Amygdala (tissue), 56 donors: ENCODE data around the gene PLEKHG4B.
"Not testable (repeated sequence)": the region's sequence is repeated elsewhere in the genome, so short reads cannot be mapped to it uniquely, and the experiment has no call there.

ENCODE experiments used
- DNase-seq, 56 donors: peaks; one replicate each; lab custom pipeline; 2025; lab: John Stamatoyannopoulos, UW

PLEKHG4B gene

GRCh38 chr5:93221-93980, 1.4 kb downstream of the PLEKHG4B start:
- DNase-seq = no peak

- DNase-seq = no peak
Measured at GRCh38 chr5:94113-94892, 2.3 kb downstream of the PLEKHG4B start.

GRCh38 chr5:95241-95980, 3.4 kb downstream of the PLEKHG4B start:
- DNase-seq = no peak

- DNase-seq = no peak
Measured at GRCh38 chr5:96976-97660, 5.2 kb downstream of the PLEKHG4B start.

GRCh38 chr5:99815-100214, 7.8 kb downstream of the PLEKHG4B start:
- no peak for DNase-seq

GRCh38 chr5:102411-103043, 10.6 kb downstream of the PLEKHG4B start:
- no peak for DNase-seq

GRCh38 chr5:104106-104505, 12.1 kb downstream of the PLEKHG4B start:
- not testable (repeated sequence) for DNase-seq

GRCh38 chr5:104778-105296, 12.9 kb downstream of the PLEKHG4B start:
- no peak for DNase-seq

GRCh38 chr5:105504-106070, 13.6 kb downstream of the PLEKHG4B start:
- DNase-seq = no peak

- no peak for DNase-seq
Measured at GRCh38 chr5:106587-106986, 14.6 kb downstream of the PLEKHG4B start.

GRCh38 chr5:107526-107925, 15.6 kb downstream of the PLEKHG4B start:
- DNase-seq = no peak

- DNase-seq = no peak
Measured at GRCh38 chr5:109826-110225, 17.9 kb downstream of the PLEKHG4B start.

GRCh38 chr5:110270-110888, 18.4 kb downstream of the PLEKHG4B start:
- DNase-seq = no peak

GRCh38 chr5:111171-111570, 19.2 kb downstream of the PLEKHG4B start:
- DNase-seq = no peak

GRCh38 chr5:119486-120097, 27.6 kb downstream of the PLEKHG4B start:
- no peak for DNase-seq

- no peak for DNase-seq
Measured at GRCh38 chr5:121432-121831, 29.5 kb downstream of the PLEKHG4B start.

- no peak for DNase-seq
Measured at GRCh38 chr5:125815-126214, 33.8 kb downstream of the PLEKHG4B start.

- DNase-seq = no peak
Measured at GRCh38 chr5:126806-127205, 34.8 kb downstream of the PLEKHG4B start.

GRCh38 chr5:127886-128285, 35.9 kb downstream of the PLEKHG4B start:
- no peak for DNase-seq
